SK-N-SH treated with all-trans-retinoic acid at 6 μM for 48 hours (cell line): ENCODE data around the gene DIPK1B.

Experiments used
- ATAC-seq: fragments of 200-7000 bp; cut with Tn5 transposase; 3 replicates; pipeline ENCODE4 v1.9.1; 2020; ENCODE audit warnings: mild to moderate bottlenecking, moderate library complexity
- ARNTL ChIP-seq: fragments of 450-650 bp; formaldehyde crosslinking; IDR thresholded peaks from 2 replicates; pipeline ENCODE4 v1.5.0; 2020; ENCODE audit warnings: low read depth, mild to moderate bottlenecking, moderate library complexity, borderline replicate concordance
- BACH2 ChIP-seq: fragments of 250-450 bp; sonication (Bioruptor Pico); IDR thresholded peaks from 2 replicates; pipeline ENCODE4 v1.9.0; 2021; ENCODE audit warnings: mild to moderate bottlenecking, borderline replicate concordance
- ESRRG ChIP-seq: fragments of 250-450 bp; sonication (Bioruptor Pico); IDR thresholded peaks from 2 replicates; pipeline ENCODE4 v1.6.1; 2021; ENCODE audit warnings: mild to moderate bottlenecking
- GLIS3 ChIP-seq: fragments of 250-450 bp; sonication (Bioruptor Pico); IDR thresholded peaks from 2 replicates; pipeline ENCODE4 v1.5.0; 2020; ENCODE audit warnings: mild to moderate bottlenecking, moderate library complexity
- OSR1 ChIP-seq: fragments of 250-450 bp; sonication (Bioruptor Pico); IDR thresholded peaks from 2 replicates; pipeline ENCODE4 v1.8.0; 2022; ENCODE audit warnings: moderate library complexity, mild to moderate bottlenecking, inconsistent platforms
- RARB ChIP-seq: fragments of 250-450 bp; sonication (Bioruptor Pico); IDR thresholded peaks from 2 replicates; pipeline ENCODE4 v1.8.0; 2021; ENCODE audit warnings: mild to moderate bottlenecking, moderate library complexity
- TCF4 ChIP-seq: fragments of 250-450 bp; sonication (Bioruptor Pico); IDR thresholded peaks from 2 replicates; pipeline ENCODE4 v1.8.0; 2021; ENCODE audit warnings: mild to moderate bottlenecking, moderate library complexity, borderline replicate concordance
- TOX ChIP-seq: fragments of 250-450 bp; sonication (Bioruptor Pico); IDR thresholded peaks from 2 replicates; pipeline ENCODE4 v1.8.0; 2021; ENCODE audit warnings: mild to moderate bottlenecking, moderate library complexity, borderline replicate concordance
- ZC3H10 ChIP-seq: fragments of 250-450 bp; sonication (Bioruptor Pico); IDR thresholded peaks from 2 replicates; pipeline ENCODE4 v1.5.1; 2021; ENCODE audit warnings: mild to moderate bottlenecking, moderate library complexity
- ZFP3 ChIP-seq: fragments of 250-450 bp; sonication (Bioruptor Pico); IDR thresholded peaks from 2 replicates; pipeline ENCODE4 v1.5.0; 2020; ENCODE audit warnings: mild to moderate bottlenecking, moderate library complexity
- ZFP30 ChIP-seq: fragments of 450-650 bp; formaldehyde crosslinking; IDR thresholded peaks from 2 replicates; pipeline ENCODE4 v1.5.0; 2022; ENCODE audit warnings: mild to moderate bottlenecking, moderate library complexity
- ZNF565 ChIP-seq: fragments of 450-650 bp; formaldehyde crosslinking; conservative IDR thresholded peaks from 2 replicates; pipeline ENCODE4 v1.5.0; 2020; ENCODE audit warnings: low read depth, mild to moderate bottlenecking, moderate library complexity
- ZNF70 ChIP-seq: fragments of 450-650 bp; formaldehyde crosslinking; IDR thresholded peaks from 2 replicates; pipeline ENCODE4 v1.5.0; 2020; ENCODE audit warnings: mild to moderate bottlenecking, moderate library complexity
- ZNF8 ChIP-seq: fragments of 450-650 bp; formaldehyde crosslinking; IDR thresholded peaks from 2 replicates; pipeline ENCODE4 v1.5.0; 2020; ENCODE audit warnings: mild to moderate bottlenecking, moderate library complexity
- TF ChIP-seq, protein P1 (sequence below): fragments of 250-450 bp; sonication (Bioruptor Pico); IDR thresholded peaks from 2 replicates; pipeline ENCODE4 v1.5.0; 2020; ENCODE audit warnings: mild to moderate bottlenecking, moderate library complexity
- TF ChIP-seq, protein P2 (sequence below): fragments of 250-450 bp; sonication (Bioruptor Pico); IDR thresholded peaks from 2 replicates; pipeline ENCODE4 v1.5.1; 2021; ENCODE audit warnings: mild to moderate bottlenecking, moderate library complexity
- TF ChIP-seq, protein P3 (sequence below): fragments of 250-450 bp; sonication (Bioruptor Pico); IDR thresholded peaks from 2 replicates; pipeline ENCODE4 v1.5.1; 2020; ENCODE audit warnings: low read depth, mild to moderate bottlenecking, moderate library complexity
- TF ChIP-seq, protein P4 (sequence below): fragments of 250-450 bp; sonication (Bioruptor Pico); IDR thresholded peaks from 2 replicates; pipeline ENCODE4 v1.8.0; 2021; ENCODE audit warnings: low read depth, mild to moderate bottlenecking, moderate library complexity, borderline replicate concordance
- TF ChIP-seq, protein P5 (sequence below): fragments of 250-450 bp; sonication (Bioruptor Pico); IDR thresholded peaks from 2 replicates; pipeline ENCODE4 v1.8.0; 2020; ENCODE audit warnings: mild to moderate bottlenecking, moderate library complexity, borderline replicate concordance

DIPK1B gene

DNA sequence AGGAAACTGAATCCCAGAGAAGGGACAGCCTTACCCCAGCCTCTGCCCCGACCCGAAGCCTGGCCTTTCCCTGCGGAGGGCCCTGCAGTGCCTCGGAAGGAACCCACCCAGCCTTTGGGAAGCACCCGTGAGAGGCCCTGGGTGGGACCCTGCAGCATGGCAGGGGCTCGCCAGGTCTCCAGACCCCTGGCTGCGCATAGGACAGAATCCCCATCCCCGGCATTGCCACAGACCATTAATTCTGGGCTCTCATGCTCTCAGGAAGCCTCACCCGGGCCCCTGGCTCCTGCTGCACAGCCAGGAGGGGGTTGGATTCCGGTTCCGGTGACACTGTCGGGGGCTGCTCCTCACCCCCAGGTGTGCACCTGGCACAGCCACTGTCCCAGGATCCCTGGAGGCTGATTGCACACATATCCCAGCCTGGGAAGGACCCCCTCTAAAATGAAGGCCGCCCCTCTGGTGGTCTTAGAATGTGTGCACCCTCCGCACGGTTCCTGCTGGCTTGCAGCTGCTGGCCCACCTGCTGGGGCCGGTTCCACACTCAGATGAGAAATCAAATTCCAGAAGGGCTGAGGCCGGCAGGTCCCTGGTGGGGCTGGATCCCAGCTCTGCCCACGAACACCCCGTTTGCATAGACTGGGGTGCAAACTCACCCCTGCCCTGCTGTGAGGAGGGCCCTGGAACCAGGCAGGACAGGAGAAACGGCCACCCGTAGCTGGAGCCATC is 45.0 kb upstream of the DIPK1B start:
- ATAC-seq = no peak

DNA sequence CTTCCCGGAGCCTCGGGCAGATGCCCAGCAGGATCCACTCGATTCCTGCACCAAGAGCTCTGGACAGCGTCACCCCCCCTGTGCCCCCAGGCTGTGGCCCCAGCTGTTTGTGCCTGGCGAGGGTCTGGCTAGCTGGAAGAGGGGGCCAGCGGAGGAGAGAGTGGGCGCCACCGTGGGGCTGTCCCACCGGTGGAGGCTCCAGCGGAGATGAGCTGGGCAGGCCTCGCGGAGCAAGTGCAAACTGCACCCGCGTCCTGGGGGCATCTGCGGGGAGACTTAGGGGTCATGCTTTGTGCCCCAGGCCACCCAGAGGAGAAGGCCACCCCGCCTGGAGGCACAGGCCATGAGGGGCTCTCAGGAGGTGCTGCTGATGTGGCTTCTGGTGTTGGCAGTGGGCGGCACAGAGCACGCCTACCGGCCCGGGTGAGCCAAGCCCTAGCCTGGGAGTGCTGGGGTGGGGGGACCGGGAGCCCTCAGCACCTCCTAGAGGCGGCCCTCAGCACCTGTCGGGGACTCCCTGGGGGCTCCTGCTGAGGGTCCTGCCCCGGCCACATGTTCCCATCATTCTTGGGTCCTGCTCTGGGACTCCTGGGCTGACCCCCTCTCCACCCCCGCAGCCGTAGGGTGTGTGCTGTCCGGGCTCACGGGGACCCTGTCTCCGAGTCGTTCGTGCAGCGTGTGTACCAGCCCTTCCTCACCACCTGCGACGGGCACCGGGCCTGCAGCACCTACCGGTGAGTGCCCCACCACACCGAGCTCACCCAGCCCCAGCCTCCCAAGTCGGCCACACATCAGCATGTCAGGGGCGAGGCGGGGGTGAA is 44.2 kb upstream of the DIPK1B start:
- ATAC-seq = no peak
- TF ChIP-seq TCF4 = no peak
- no peak for TF ChIP-seq GLIS3 (CRISPR knock-in tag)
- TF ChIP-seq ZFP30 (CRISPR knock-in tag) = no peak
- TF ChIP-seq ARNTL (CRISPR knock-in tag) = no peak
- TF ChIP-seq, protein P1, sequence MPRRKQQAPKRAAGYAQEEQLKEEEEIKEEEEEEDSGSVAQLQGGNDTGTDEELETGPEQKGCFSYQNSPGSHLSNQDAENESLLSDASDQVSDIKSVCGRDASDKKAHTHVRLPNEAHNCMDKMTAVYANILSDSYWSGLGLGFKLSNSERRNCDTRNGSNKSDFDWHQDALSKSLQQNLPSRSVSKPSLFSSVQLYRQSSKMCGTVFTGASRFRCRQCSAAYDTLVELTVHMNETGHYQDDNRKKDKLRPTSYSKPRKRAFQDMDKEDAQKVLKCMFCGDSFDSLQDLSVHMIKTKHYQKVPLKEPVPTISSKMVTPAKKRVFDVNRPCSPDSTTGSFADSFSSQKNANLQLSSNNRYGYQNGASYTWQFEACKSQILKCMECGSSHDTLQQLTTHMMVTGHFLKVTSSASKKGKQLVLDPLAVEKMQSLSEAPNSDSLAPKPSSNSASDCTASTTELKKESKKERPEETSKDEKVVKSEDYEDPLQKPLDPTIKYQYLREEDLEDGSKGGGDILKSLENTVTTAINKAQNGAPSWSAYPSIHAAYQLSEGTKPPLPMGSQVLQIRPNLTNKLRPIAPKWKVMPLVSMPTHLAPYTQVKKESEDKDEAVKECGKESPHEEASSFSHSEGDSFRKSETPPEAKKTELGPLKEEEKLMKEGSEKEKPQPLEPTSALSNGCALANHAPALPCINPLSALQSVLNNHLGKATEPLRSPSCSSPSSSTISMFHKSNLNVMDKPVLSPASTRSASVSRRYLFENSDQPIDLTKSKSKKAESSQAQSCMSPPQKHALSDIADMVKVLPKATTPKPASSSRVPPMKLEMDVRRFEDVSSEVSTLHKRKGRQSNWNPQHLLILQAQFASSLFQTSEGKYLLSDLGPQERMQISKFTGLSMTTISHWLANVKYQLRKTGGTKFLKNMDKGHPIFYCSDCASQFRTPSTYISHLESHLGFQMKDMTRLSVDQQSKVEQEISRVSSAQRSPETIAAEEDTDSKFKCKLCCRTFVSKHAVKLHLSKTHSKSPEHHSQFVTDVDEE (CRISPR knock-in tag) = no peak
- TF ChIP-seq BACH2 (CRISPR knock-in tag) = no peak

More for the DNA sequence above, 45.0 kb upstream of the DIPK1B start:
- TF ChIP-seq OSR1 (no peak), ARNTL (CRISPR knock-in tag) (no peak), ESRRG (CRISPR knock-in tag) (no peak), ZNF70 (no peak), GLIS3 (CRISPR knock-in tag) (no peak), ZFP30 (CRISPR knock-in tag) (no peak), ZNF565 (CRISPR knock-in tag) (no peak), TCF4 (no peak), RARB (no peak), ZFP3 (CRISPR knock-in tag) (no peak), TOX (no peak), ZNF8 (CRISPR knock-in tag) (no peak), ZC3H10 (no peak), BACH2 (CRISPR knock-in tag) (no peak)
- TF ChIP-seq, protein P2, sequence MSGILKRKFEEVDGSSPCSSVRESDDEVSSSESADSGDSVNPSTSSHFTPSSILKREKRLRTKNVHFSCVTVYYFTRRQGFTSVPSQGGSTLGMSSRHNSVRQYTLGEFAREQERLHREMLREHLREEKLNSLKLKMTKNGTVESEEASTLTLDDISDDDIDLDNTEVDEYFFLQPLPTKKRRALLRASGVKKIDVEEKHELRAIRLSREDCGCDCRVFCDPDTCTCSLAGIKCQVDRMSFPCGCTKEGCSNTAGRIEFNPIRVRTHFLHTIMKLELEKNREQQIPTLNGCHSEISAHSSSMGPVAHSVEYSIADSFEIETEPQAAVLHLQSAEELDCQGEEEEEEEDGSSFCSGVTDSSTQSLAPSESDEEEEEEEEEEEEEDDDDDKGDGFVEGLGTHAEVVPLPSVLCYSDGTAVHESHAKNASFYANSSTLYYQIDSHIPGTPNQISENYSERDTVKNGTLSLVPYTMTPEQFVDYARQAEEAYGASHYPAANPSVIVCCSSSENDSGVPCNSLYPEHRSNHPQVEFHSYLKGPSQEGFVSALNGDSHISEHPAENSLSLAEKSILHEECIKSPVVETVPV (CRISPR knock-in tag) = no peak
- TF ChIP-seq, protein P3, sequence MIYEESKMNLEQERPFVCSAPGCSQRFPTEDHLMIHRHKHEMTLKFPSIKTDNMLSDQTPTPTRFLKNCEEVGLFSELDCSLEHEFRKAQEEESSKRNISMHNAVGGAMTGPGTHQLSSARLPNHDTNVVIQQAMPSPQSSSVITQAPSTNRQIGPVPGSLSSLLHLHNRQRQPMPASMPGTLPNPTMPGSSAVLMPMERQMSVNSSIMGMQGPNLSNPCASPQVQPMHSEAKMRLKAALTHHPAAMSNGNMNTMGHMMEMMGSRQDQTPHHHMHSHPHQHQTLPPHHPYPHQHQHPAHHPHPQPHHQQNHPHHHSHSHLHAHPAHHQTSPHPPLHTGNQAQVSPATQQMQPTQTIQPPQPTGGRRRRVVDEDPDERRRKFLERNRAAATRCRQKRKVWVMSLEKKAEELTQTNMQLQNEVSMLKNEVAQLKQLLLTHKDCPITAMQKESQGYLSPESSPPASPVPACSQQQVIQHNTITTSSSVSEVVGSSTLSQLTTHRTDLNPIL = no peak
- TF ChIP-seq, protein P1 (CRISPR knock-in tag) = no peak
- TF ChIP-seq, protein P4, sequence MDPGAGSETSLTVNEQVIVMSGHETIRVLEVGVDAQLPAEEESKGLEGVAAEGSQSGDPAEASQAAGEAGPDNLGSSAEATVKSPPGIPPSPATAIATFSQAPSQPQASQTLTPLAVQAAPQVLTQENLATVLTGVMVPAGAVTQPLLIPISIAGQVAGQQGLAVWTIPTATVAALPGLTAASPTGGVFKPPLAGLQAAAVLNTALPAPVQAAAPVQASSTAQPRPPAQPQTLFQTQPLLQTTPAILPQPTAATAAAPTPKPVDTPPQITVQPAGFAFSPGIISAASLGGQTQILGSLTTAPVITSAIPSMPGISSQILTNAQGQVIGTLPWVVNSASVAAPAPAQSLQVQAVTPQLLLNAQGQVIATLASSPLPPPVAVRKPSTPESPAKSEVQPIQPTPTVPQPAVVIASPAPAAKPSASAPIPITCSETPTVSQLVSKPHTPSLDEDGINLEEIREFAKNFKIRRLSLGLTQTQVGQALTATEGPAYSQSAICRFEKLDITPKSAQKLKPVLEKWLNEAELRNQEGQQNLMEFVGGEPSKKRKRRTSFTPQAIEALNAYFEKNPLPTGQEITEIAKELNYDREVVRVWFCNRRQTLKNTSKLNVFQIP (CRISPR knock-in tag) = no peak
- TF ChIP-seq, protein P5, sequence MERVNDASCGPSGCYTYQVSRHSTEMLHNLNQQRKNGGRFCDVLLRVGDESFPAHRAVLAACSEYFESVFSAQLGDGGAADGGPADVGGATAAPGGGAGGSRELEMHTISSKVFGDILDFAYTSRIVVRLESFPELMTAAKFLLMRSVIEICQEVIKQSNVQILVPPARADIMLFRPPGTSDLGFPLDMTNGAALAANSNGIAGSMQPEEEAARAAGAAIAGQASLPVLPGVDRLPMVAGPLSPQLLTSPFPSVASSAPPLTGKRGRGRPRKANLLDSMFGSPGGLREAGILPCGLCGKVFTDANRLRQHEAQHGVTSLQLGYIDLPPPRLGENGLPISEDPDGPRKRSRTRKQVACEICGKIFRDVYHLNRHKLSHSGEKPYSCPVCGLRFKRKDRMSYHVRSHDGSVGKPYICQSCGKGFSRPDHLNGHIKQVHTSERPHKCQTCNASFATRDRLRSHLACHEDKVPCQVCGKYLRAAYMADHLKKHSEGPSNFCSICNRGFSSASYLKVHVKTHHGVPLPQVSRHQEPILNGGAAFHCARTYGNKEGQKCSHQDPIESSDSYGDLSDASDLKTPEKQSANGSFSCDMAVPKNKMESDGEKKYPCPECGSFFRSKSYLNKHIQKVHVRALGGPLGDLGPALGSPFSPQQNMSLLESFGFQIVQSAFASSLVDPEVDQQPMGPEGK = no peak
